Measurements from ENCODE around the gene CHST9.

GRCh38 chr18:27057519-27058234 is 127.4 kb downstream of the CHST9 start:
- TF ChIP-seq CTCF (IDR thresholded peaks at IDR 0.05): no peak
- no peak for TF ChIP-seq ZFX (IDR thresholded peaks at IDR 0.05; ENCODE audit: borderline replicate concordance)

Measured in 22Rv1 (cell line).